HEK293 (cell line): Measurements from ENCODE around the gene GFOD1.

Experiments
- ZBTB21 ChIP-seq: fragments of 450-650 bp; formaldehyde crosslinking; IDR thresholded peaks from 2 replicates; pipeline ENCODE4 v1.5.1; 2017; ENCODE audit warnings: missing biosample characterization, missing genetic modification characterization
- ZBTB8A ChIP-seq: fragments of 450-650 bp; formaldehyde crosslinking; IDR thresholded peaks from 2 replicates; pipeline ENCODE4 v1.5.1; 2016; ENCODE audit warnings: missing biosample characterization, missing genetic modification characterization
- ZNF148 ChIP-seq: fragments of 450-650 bp; formaldehyde crosslinking; IDR thresholded peaks from 2 replicates; pipeline ENCODE4 v1.5.0; 2017; ENCODE audit warnings: missing biosample characterization, missing genetic modification characterization, borderline replicate concordance
- TF ChIP-seq, protein P1 (sequence below): fragments of 450-650 bp; formaldehyde crosslinking; IDR thresholded peaks from 2 replicates; pipeline ENCODE4 v1.5.1; 2016; ENCODE audit warnings: missing biosample characterization, missing genetic modification characterization

DNA sequence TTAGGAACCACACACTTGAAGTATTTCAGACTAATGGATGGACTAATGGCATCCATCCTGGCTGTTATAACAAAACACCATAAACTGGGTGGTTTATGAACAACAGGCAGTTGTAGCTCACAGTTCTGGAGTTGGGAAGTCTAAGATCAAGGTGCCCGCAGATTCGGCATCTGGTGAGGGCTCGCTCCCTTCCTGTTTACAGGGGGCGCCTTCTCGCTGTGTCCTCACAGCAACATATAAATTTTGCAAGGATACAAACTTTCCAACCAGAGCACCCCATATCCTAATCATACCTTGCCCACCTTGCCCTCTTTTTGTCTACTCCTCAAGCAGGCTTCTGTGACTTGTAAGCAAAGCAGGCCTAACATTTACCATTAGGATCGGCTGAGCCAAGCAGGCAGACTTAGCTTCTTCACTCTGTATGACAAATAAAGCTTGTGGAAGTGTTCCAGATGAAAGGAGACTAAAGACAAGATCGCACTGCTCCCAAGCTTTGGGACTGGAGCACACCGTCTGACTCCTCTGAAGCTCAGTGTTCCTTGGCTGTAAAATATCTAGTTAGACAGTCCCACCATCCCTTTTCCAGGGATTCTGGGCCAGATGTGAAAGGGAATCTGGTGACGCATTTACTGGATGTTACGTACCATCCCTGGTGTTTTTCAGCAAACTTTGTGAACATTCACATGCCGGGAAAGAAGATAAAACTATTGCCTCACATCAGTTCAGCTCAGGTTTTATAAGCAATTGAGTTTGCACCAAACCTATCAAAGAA lies 34.9 kb downstream of the GFOD1 start:
- TF ChIP-seq, protein P1, sequence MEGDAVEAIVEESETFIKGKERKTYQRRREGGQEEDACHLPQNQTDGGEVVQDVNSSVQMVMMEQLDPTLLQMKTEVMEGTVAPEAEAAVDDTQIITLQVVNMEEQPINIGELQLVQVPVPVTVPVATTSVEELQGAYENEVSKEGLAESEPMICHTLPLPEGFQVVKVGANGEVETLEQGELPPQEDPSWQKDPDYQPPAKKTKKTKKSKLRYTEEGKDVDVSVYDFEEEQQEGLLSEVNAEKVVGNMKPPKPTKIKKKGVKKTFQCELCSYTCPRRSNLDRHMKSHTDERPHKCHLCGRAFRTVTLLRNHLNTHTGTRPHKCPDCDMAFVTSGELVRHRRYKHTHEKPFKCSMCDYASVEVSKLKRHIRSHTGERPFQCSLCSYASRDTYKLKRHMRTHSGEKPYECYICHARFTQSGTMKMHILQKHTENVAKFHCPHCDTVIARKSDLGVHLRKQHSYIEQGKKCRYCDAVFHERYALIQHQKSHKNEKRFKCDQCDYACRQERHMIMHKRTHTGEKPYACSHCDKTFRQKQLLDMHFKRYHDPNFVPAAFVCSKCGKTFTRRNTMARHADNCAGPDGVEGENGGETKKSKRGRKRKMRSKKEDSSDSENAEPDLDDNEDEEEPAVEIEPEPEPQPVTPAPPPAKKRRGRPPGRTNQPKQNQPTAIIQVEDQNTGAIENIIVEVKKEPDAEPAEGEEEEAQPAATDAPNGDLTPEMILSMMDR (tag by site-specific recombination): no peak
- TF ChIP-seq ZBTB21 (tag by site-specific recombination): no peak
- TF ChIP-seq ZBTB8A: no peak
- TF ChIP-seq ZNF148: no peak
